K562 (cell line): ENCODE results near the gene YY1AP1. TPM values are rescaled to one million over a fixed set of nuclear protein-coding genes. Genes with fewer than 3 reads are reported as not detected.

Experiments
- ARNT ChIP-seq, 2 experiments: fragments of 450-650 bp; IDR thresholded peaks; 2 replicates each; pipeline ENCODE4 v1.6.1; 2016; ENCODE audit warnings: mild to moderate bottlenecking in 1 of 2
- CBX1 ChIP-seq: sonication (generic); IDR thresholded peaks from 2 replicates; pipeline ENCODE4 v1.6.1; 2016; ENCODE audit warnings: antibody characterized with exemption, low read depth, mild to moderate bottlenecking
- JUND ChIP-seq, 2 experiments: IDR thresholded peaks; 2 replicates in 1 of 2; 3 replicates in 1 of 2; pipeline ENCODE4 v1.6.1; 2011; ENCODE audit warnings: borderline replicate concordance in 2 of 2, low read depth in 2 of 2, low read length in 2 of 2, improper control_type of control experiment in 1 of 2, missing biosample characterization in 1 of 2, missing genetic modification characterization in 1 of 2, missing genetic modification reagents in 1 of 2
- KDM1A ChIP-seq, 2 experiments: fragments of 450-650 bp; IDR thresholded peaks; 2 replicates each; pipeline ENCODE4 v1.6.1; 2016; ENCODE audit warnings: mild to moderate bottlenecking in 2 of 2
- LARP7 ChIP-seq: fragments of 450-650 bp; IDR thresholded peaks from 2 replicates; pipeline ENCODE4 v1.6.1; 2016
- MEF2D ChIP-seq: conservative IDR thresholded peaks from 2 replicates; pipeline ENCODE4 v1.6.1; 2016; ENCODE audit warnings: low read depth, missing genetic modification characterization, missing compliant biosample characterization
- MTA2 ChIP-seq: fragments of 450-650 bp; IDR thresholded peaks from 2 replicates; pipeline ENCODE4 v1.6.1; 2016; ENCODE audit warnings: low read depth
- NFRKB ChIP-seq: fragments of 450-650 bp; IDR thresholded peaks from 2 replicates; pipeline ENCODE4 v1.6.1; 2016; ENCODE audit warnings: low read depth
- TCF7L2 ChIP-seq: fragments of 150-350 bp; IDR thresholded peaks from 2 replicates; pipeline ENCODE4 v1.6.1; 2016; ENCODE audit warnings: low read depth, mild to moderate bottlenecking, low read length, moderate library complexity
- ZNF146 ChIP-seq: IDR thresholded peaks from one replicate; pipeline ENCODE4 v1.6.1; 2018; ENCODE audit warnings: missing compliant biosample characterization; ENCODE audit not compliant: unreplicated experiment
- ZNF24 ChIP-seq: fragments of 450-650 bp; IDR thresholded peaks from 2 replicates; pipeline ENCODE4 v1.6.1; 2016
- ZNF668 ChIP-seq: fragments of 250-450 bp; sonication (Bioruptor Pico); IDR thresholded peaks from 2 replicates; pipeline ENCODE4 v1.8.0; 2022; ENCODE audit warnings: mild to moderate bottlenecking, inconsistent platforms
- polyA plus RNA-seq, 8 experiments: library from polyadenylated mRNA; depleted of rRNA in 4 of 8; stranded (reverse) in 5 of 8; unstranded in 3 of 8; fragments of >200 nt; fragmentation: Nextera tagmentation in 2 of 8; fragmentation: Illumina TruSeq in 1 of 8; extraction: Ambion mirVana in 2 of 8; extraction: Trizol in 1 of 8; gene quantifications; 2 replicates each; pipeline versions ENCODE4 v1.2.1 to v1.2.3, GENCODE V29; 2011 to 2014; ENCODE audit warnings: inconsistent platforms in 1 of 8, missing spikeins in 1 of 8
- total RNA-seq, 7 experiments: library from RNA; depleted of rRNA in 6 of 7; stranded (reverse); fragments of >200 nt in 6 of 7; fragmentation: Illumina TruSeq in 2 of 7; extraction: Trizol in 2 of 7; gene quantifications; 2 replicates each; pipeline versions ENCODE4 v1.2.1 to v1.2.3, GENCODE V29; 2011 to 2021; ENCODE audit warnings: low replicate concordance in 1 of 7
- TF ChIP-seq, protein P1 (sequence below): fragments of 450-650 bp; IDR thresholded peaks from 2 replicates; pipeline ENCODE4 v1.6.1; 2017; ENCODE audit warnings: antibody characterized with exemption
- TF ChIP-seq, protein P2 (sequence below): fragments of 450-650 bp; formaldehyde crosslinking; IDR thresholded peaks from 2 replicates; pipeline ENCODE4 v1.4.0; 2020; ENCODE audit warnings: mild to moderate bottlenecking
- TF ChIP-seq, protein P3 (sequence below): fragments of 450-650 bp; IDR thresholded peaks from 2 replicates; pipeline ENCODE4 v1.6.1; 2016; ENCODE audit warnings: mild to moderate bottlenecking, moderate library complexity

YY1AP1 gene
- total and polyA plus RNA-seq, 9 of the 15 experiments (the other 6 are each of a cell fraction or from before 2014, with no cell fraction given): 18.4 to 90.7 (median 42.9) TPM

DNA sequence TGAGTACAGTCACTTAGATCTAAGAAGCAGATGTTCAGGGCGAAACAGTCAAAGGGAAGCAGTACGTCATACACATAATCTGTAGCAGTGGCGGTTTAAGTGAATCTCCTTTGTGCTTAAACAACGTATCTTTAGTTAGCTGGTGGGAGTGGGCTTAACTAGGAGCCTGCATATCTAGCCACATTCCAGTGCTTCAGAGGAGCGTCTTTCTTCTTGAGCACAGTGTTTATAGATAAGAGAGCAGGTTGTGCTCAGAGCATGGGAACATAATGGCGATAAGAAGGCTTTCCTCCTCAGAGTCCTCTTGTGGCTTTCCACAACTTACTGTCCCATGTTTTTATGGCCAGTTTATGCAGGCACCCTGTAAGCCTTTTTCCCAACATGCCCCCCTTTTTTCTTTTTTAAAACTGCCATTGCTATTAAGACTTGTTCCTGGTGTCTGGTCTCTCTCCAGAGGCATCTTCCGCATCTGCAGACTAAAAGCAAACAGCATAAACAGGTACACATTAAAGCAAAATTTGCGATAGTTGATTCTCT lies 3.5 kb upstream of the YY1AP1 start (continued):
- no peak for TF ChIP-seq MEF2D (tag)
- peak; percentile 88; the same call in 1 of the 2 replicates for TF ChIP-seq CBX1
- TF ChIP-seq ZNF668 (CRISPR knock-in tag): no peak
- TF ChIP-seq, protein P1, sequence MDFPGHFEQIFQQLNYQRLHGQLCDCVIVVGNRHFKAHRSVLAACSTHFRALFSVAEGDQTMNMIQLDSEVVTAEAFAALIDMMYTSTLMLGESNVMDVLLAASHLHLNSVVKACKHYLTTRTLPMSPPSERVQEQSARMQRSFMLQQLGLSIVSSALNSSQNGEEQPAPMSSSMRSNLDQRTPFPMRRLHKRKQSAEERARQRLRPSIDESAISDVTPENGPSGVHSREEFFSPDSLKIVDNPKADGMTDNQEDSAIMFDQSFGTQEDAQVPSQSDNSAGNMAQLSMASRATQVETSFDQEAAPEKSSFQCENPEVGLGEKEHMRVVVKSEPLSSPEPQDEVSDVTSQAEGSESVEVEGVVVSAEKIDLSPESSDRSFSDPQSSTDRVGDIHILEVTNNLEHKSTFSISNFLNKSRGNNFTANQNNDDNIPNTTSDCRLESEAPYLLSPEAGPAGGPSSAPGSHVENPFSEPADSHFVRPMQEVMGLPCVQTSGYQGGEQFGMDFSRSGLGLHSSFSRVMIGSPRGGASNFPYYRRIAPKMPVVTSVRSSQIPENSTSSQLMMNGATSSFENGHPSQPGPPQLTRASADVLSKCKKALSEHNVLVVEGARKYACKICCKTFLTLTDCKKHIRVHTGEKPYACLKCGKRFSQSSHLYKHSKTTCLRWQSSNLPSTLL: no peak
- TF ChIP-seq, protein P2, sequence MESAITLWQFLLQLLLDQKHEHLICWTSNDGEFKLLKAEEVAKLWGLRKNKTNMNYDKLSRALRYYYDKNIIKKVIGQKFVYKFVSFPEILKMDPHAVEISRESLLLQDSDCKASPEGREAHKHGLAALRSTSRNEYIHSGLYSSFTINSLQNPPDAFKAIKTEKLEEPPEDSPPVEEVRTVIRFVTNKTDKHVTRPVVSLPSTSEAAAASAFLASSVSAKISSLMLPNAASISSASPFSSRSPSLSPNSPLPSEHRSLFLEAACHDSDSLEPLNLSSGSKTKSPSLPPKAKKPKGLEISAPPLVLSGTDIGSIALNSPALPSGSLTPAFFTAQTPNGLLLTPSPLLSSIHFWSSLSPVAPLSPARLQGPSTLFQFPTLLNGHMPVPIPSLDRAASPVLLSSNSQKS: no peak
- TF ChIP-seq, protein P3, sequence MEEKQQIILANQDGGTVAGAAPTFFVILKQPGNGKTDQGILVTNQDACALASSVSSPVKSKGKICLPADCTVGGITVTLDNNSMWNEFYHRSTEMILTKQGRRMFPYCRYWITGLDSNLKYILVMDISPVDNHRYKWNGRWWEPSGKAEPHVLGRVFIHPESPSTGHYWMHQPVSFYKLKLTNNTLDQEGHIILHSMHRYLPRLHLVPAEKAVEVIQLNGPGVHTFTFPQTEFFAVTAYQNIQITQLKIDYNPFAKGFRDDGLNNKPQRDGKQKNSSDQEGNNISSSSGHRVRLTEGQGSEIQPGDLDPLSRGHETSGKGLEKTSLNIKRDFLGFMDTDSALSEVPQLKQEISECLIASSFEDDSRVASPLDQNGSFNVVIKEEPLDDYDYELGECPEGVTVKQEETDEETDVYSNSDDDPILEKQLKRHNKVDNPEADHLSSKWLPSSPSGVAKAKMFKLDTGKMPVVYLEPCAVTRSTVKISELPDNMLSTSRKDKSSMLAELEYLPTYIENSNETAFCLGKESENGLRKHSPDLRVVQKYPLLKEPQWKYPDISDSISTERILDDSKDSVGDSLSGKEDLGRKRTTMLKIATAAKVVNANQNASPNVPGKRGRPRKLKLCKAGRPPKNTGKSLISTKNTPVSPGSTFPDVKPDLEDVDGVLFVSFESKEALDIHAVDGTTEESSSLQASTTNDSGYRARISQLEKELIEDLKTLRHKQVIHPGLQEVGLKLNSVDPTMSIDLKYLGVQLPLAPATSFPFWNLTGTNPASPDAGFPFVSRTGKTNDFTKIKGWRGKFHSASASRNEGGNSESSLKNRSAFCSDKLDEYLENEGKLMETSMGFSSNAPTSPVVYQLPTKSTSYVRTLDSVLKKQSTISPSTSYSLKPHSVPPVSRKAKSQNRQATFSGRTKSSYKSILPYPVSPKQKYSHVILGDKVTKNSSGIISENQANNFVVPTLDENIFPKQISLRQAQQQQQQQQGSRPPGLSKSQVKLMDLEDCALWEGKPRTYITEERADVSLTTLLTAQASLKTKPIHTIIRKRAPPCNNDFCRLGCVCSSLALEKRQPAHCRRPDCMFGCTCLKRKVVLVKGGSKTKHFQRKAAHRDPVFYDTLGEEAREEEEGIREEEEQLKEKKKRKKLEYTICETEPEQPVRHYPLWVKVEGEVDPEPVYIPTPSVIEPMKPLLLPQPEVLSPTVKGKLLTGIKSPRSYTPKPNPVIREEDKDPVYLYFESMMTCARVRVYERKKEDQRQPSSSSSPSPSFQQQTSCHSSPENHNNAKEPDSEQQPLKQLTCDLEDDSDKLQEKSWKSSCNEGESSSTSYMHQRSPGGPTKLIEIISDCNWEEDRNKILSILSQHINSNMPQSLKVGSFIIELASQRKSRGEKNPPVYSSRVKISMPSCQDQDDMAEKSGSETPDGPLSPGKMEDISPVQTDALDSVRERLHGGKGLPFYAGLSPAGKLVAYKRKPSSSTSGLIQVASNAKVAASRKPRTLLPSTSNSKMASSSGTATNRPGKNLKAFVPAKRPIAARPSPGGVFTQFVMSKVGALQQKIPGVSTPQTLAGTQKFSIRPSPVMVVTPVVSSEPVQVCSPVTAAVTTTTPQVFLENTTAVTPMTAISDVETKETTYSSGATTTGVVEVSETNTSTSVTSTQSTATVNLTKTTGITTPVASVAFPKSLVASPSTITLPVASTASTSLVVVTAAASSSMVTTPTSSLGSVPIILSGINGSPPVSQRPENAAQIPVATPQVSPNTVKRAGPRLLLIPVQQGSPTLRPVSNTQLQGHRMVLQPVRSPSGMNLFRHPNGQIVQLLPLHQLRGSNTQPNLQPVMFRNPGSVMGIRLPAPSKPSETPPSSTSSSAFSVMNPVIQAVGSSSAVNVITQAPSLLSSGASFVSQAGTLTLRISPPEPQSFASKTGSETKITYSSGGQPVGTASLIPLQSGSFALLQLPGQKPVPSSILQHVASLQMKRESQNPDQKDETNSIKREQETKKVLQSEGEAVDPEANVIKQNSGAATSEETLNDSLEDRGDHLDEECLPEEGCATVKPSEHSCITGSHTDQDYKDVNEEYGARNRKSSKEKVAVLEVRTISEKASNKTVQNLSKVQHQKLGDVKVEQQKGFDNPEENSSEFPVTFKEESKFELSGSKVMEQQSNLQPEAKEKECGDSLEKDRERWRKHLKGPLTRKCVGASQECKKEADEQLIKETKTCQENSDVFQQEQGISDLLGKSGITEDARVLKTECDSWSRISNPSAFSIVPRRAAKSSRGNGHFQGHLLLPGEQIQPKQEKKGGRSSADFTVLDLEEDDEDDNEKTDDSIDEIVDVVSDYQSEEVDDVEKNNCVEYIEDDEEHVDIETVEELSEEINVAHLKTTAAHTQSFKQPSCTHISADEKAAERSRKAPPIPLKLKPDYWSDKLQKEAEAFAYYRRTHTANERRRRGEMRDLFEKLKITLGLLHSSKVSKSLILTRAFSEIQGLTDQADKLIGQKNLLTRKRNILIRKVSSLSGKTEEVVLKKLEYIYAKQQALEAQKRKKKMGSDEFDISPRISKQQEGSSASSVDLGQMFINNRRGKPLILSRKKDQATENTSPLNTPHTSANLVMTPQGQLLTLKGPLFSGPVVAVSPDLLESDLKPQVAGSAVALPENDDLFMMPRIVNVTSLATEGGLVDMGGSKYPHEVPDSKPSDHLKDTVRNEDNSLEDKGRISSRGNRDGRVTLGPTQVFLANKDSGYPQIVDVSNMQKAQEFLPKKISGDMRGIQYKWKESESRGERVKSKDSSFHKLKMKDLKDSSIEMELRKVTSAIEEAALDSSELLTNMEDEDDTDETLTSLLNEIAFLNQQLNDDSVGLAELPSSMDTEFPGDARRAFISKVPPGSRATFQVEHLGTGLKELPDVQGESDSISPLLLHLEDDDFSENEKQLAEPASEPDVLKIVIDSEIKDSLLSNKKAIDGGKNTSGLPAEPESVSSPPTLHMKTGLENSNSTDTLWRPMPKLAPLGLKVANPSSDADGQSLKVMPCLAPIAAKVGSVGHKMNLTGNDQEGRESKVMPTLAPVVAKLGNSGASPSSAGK: peak; percentile 25; the same call in 1 of the 2 replicates
- peak; percentile 65 for TF ChIP-seq JUND (IDR thresholded peaks at IDR 0.05; ENCODE audit: borderline replicate concordance, low read depth, low read length)
- peak; percentile 80; the same call in 2 of the 3 replicates for TF ChIP-seq JUND (tag; IDR thresholded peaks at IDR 0.05; ENCODE audit: borderline replicate concordance, low read depth, low read length)
- TF ChIP-seq ZNF24: no peak
- no peak for TF ChIP-seq ZNF146 (CRISPR knock-in tag)
- no peak for TF ChIP-seq LARP7
- peak; percentile 80 to 88 for TF ChIP-seq KDM1A (IDR thresholded peaks at IDR 0.05)
- TF ChIP-seq MTA2: peak; percentile 63
- TF ChIP-seq TCF7L2: 0 out of 2 replicates have a peak, but pooled peaks have one; percentile 15
- TF ChIP-seq NFRKB: no peak
- TF ChIP-seq ARNT (IDR thresholded peaks at IDR 0.05): peak in 1 of 2 experiments; percentile 62; a peak in 1 of 4 replicates
